SK-N-SH (cell line): ENCODE data around the gene IMPG2.

Experiments used
- CTCF ChIP-seq: fragments of 200-600 bp; sonication (generic); IDR thresholded peaks from 2 replicates; pipeline ENCODE4 v1.6.1; 2017; ENCODE audit warnings: antibody characterized with exemption, mild to moderate bottlenecking, moderate library complexity
- EP300 ChIP-seq, 2 experiments: IDR thresholded peaks; 2 replicates each; pipeline versions ENCODE4 v1.4.0 to v1.6.1; 2012; ENCODE audit warnings: borderline replicate concordance in 1 of 2, low read depth in 1 of 2, low read length in 1 of 2
- MXI1 ChIP-seq: IDR thresholded peaks from 2 replicates; pipeline ENCODE4 v1.6.1; 2012; ENCODE audit warnings: mild to moderate bottlenecking, low read depth, low read length, improper control_type of control experiment
- NRF1 ChIP-seq: IDR thresholded peaks from 2 replicates; pipeline ENCODE4 v1.6.1; 2012; ENCODE audit warnings: low read depth, mild to moderate bottlenecking, low read length
- USF2 ChIP-seq: fragments of 150-350 bp; IDR thresholded peaks from 2 replicates; pipeline ENCODE4 v1.6.1; 2017; ENCODE audit warnings: antibody characterized with exemption, low read length, low read depth, borderline replicate concordance

GRCh38 chr3:101189176-101189575 lies 131.2 kb downstream of the IMPG2 start:
- TF ChIP-seq MXI1 = no peak
- TF ChIP-seq EP300 (IDR thresholded peaks at IDR 0.05; ENCODE audit: borderline replicate concordance in 1 of 2, low read depth in 1 of 2, low read length in 1 of 2) = no peak
- no peak for TF ChIP-seq CTCF
- no peak for TF ChIP-seq NRF1
- no peak for TF ChIP-seq USF2
